ENCODE data around the gene APH1B.
"Not testable (repeated sequence)": the region's sequence is repeated elsewhere in the genome, so short reads cannot be mapped to it uniquely, and the experiment has no call there.

APH1B gene

GRCh38 chr15:63338170-63338569 lies 60.8 kb downstream of the APH1B start:
- DNase-seq (ENCODE audit: low read depth, low spot score), result peak; percentile 87
- H3K4me3 ChIP-seq (ENCODE audit: low read depth, low read length), result no peak overlapping the region
- TF ChIP-seq CTCF (IDR thresholded peaks at IDR 0.05; ENCODE audit: low read depth, low read length), result no peak
- in situ Hi-C loops (cut with HindIII; ENCODE audit: low sequenced_read_pairs), result no loop called here

GRCh38 chr15:63339006-63339766 lies 61.8 kb downstream of the APH1B start:
- DNase-seq (ENCODE audit: low read depth, low spot score), result no peak
- no peak for TF ChIP-seq CTCF (IDR thresholded peaks at IDR 0.05; ENCODE audit: low read depth, low read length)
- in situ Hi-C loops (cut with HindIII; ENCODE audit: low sequenced_read_pairs), result no loop called here
- no peak overlapping the region for H3K4me3 ChIP-seq (ENCODE audit: low read depth, low read length)

- no peak for TF ChIP-seq CTCF (IDR thresholded peaks at IDR 0.05; ENCODE audit: low read depth, low read length)
- in situ Hi-C loops (cut with HindIII; ENCODE audit: low sequenced_read_pairs), result no loop called here
- no peak overlapping the region for H3K4me3 ChIP-seq (ENCODE audit: low read depth, low read length)
- DNase-seq (ENCODE audit: low read depth, low spot score), result no peak
Measured at GRCh38 chr15:63339836-63340235, 62.4 kb downstream of the APH1B start.

GRCh38 chr15:63340353-63340752 lies 62.9 kb downstream of the APH1B start:
- in situ Hi-C loops (cut with HindIII; ENCODE audit: low sequenced_read_pairs), result no loop called here
- TF ChIP-seq CTCF (IDR thresholded peaks at IDR 0.05; ENCODE audit: low read depth, low read length), result no peak
- no peak overlapping the region for H3K4me3 ChIP-seq (ENCODE audit: low read depth, low read length)
- DNase-seq (ENCODE audit: low read depth, low spot score), result no peak

- no peak for DNase-seq (ENCODE audit: low read depth, low spot score)
- no peak for TF ChIP-seq CTCF (IDR thresholded peaks at IDR 0.05; ENCODE audit: low read depth, low read length)
- in situ Hi-C loops (cut with HindIII; ENCODE audit: low sequenced_read_pairs), result no loop called here
- H3K4me3 ChIP-seq (ENCODE audit: low read depth, low read length), result no peak overlapping the region
Measured at GRCh38 chr15:63340878-63341277, 63.5 kb downstream of the APH1B start.

- in situ Hi-C loops (cut with HindIII; ENCODE audit: low sequenced_read_pairs), result no loop called here
Measured at GRCh38 chr15:63341898-63342297, 64.5 kb downstream of the APH1B start.

GRCh38 chr15:63342996-63343562 lies 65.7 kb downstream of the APH1B start:
- DNase-seq (ENCODE audit: low read depth, low spot score), result peak; percentile 51

More at GRCh38 chr15:63341898-63342297, 64.5 kb downstream of the APH1B start:
- no peak for DNase-seq (ENCODE audit: low read depth, low spot score)
- H3K4me3 ChIP-seq (ENCODE audit: low read depth, low read length), result no peak overlapping the region
- no peak for TF ChIP-seq CTCF (IDR thresholded peaks at IDR 0.05; ENCODE audit: low read depth, low read length)

More at GRCh38 chr15:63342996-63343562, 65.7 kb downstream of the APH1B start:
- in situ Hi-C loops (cut with HindIII; ENCODE audit: low sequenced_read_pairs); H3K4me3 ChIP-seq (ENCODE audit: low read depth, low read length): not testable (repeated sequence)
